Glomerular endothelial cell (primary cell): ENCODE measurements around the gene DYNC1LI2. TPM values are rescaled to one million over a fixed set of nuclear protein-coding genes. Genes with fewer than 3 reads are reported as not detected.

ENCODE experiments used
- DNase-seq: peaks from one replicate; pipeline ENCODE4 v3.0.0-alpha.2; 2011; ENCODE audit warnings: low read depth, low spot score; ENCODE audit errors: extremely low read depth
- total RNA-seq: library from RNA; depleted of rRNA; stranded (reverse); fragments of >200 nt; gene quantifications from 2 replicates; pipeline ENCODE4 v1.2.3, GENCODE V29; 2015

The DYNC1LI2 gene
- total RNA-seq, 1 donor from 2014 or later: 147 TPM

- no peak for DNase-seq
These were observed 10.9 kb downstream of the DYNC1LI2 start for GRCh38 chr16:66740533-66740932.

GRCh38 chr16:66740010-66740409 is 11.4 kb downstream of the DYNC1LI2 start:
- DNase-seq: no peak

GRCh38 chr16:66735891-66736290 is 15.5 kb downstream of the DYNC1LI2 start:
- DNase-seq: no peak

- DNase-seq: no peak
These were observed 20.3 kb downstream of the DYNC1LI2 start for GRCh38 chr16:66731101-66731500.

- no peak for DNase-seq
These were observed 22.6 kb downstream of the DYNC1LI2 start for GRCh38 chr16:66728804-66729203.

- peak; percentile 31 for DNase-seq
These were observed 23.2 kb downstream of the DYNC1LI2 start for GRCh38 chr16:66728117-66728787.

GRCh38 chr16:66720766-66721165 is 30.6 kb downstream of the DYNC1LI2 start:
- DNase-seq: no peak

- DNase-seq: no peak
These were observed 32.2 kb downstream of the DYNC1LI2 start for GRCh38 chr16:66719246-66719645.

GRCh38 chr16:66717776-66718175 is 33.6 kb downstream of the DYNC1LI2 start:
- no peak for DNase-seq

GRCh38 chr16:66717112-66717675 is 34.2 kb downstream of the DYNC1LI2 start:
- DNase-seq: no peak

- no peak for DNase-seq
These were observed 36.6 kb downstream of the DYNC1LI2 start for GRCh38 chr16:66714654-66715307.

- no peak for DNase-seq
These were observed 37.3 kb downstream of the DYNC1LI2 start for GRCh38 chr16:66714062-66714461.

- no peak for DNase-seq
These were observed 38.3 kb downstream of the DYNC1LI2 start for GRCh38 chr16:66713076-66713475.

- no peak for DNase-seq
These were observed 38.9 kb downstream of the DYNC1LI2 start for GRCh38 chr16:66712512-66712911.

- DNase-seq: no peak
These were observed 39.8 kb downstream of the DYNC1LI2 start for GRCh38 chr16:66711581-66711980.

GRCh38 chr16:66706506-66706880 is 44.9 kb downstream of the DYNC1LI2 start:
- DNase-seq: no peak

GRCh38 chr16:66705790-66706505 is 45.5 kb downstream of the DYNC1LI2 start:
- DNase-seq: no peak

GRCh38 chr16:66703406-66704215 is 47.8 kb downstream of the DYNC1LI2 start:
- no peak for DNase-seq

- no peak for DNase-seq
These were observed 49.9 kb downstream of the DYNC1LI2 start for GRCh38 chr16:66701516-66701915.

GRCh38 chr16:66701026-66701425 is 50.4 kb downstream of the DYNC1LI2 start:
- no peak for DNase-seq

GRCh38 chr16:66699898-66700297 is 51.5 kb downstream of the DYNC1LI2 start:
- no peak for DNase-seq
